ENCODE results near the gene PLXNB3.
A peak's percentile ranks its signal among the peaks of the same experiment; 100 is the strongest.
"Not testable (repeated sequence)": the region's sequence is repeated elsewhere in the genome, so short reads cannot be mapped to it uniquely, and the experiment has no call there.

PLXNB3 gene

DNA sequence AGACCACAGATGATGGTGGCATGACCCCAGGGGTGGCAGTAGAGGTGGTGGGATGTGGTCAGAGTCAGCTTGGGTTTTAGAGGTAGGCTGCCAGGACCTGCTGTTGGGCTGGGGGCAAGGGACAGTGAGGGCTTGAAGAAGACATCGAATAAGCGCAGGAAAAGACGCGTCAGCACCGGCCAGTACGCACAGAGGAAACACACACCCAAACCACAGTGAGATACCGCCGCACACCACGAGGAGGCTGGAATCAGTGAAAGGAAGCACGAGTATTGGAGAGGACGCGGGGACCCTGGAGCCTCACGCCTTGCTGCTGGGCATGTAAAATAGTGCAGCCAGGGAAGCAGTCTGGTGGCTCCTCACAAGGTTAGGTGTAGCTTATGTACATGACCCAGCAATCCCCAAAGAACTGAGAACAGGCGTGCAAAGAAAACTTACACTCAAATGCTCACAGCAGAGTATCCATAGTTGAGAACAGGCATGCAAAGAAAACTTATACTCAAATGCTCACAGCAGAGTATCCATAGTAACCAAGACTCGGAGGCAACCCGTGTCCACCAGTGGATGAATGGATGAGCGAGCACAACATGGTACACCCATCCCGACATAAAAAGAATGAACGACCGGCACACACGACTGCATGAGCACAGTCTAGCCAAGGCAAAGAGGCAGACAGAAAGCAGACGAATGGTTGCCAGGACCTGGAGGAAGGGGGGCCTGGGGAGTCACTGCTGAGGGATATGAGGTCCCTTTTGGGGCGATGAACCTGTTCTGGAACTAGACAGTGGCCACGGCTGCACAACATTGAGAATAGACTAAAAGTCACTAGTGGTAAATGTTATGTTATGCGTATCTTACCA, 53.0 kb downstream of the PLXNB3 start:
- DNase-seq (ENCODE audit: low spot score): no peak

DNA sequence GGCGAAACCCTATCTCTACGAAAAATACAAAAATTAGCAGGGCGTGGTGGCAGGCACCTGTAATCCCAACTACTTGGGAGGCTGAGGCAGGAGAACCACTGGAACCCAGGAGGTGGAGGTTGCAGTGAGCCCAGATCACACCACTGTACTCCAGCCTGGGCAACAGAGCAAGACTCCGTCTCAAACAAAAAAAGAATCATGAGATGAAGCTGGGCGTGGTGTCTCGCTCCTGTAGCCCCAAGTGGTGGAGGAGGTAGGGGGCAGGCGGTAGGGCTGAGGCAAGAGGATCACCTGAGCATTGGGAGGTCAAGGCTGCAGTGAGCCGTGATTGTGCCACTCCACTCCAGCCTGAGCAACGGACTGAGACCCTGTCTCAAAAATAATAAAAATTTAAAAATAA, 54.0 kb downstream of the PLXNB3 start:
- DNase-seq (ENCODE audit: low spot score): not testable (repeated sequence)

DNA sequence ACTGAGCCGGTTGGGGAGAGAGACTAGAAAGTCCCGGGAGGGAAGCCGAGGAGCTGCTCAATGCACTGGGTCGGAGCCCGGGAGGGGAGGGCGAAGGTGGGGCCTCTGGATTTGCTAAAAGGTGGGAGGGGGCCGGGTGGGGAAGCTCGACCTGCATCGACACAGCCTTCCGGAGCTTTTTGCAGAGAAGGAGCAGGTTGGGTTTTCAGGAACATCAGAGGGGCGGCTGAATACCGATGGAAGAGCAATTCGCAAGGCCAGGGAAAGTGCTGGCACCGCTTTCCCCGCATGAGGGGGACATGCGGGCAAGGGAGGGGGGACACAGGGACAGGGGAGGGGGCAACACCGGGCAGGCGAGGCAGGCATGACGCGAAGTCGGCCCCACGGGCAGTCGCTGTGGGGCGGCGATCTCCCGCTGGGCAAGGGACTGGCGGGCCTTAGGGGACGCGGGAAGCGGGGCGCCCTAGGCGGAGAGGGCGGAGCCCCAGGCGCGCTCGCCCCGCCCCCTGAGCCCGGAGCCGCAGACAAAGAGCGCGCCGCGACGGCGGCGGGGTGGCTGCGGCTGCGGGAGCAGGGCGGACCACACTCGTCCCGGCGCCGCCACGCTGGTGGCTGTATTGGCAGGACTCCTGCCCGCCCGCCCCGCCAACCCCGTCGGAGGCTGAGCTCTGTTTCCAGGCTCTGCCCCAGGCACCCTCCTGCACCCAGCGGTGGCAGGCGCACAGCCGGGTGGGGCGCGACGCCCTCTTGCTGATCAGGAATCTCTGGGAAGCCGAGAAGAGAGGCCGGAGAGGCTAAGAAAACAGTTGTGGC, 54.7 kb downstream of the PLXNB3 start:
- peak; percentile 68 for DNase-seq (ENCODE audit: low spot score)

DNA sequence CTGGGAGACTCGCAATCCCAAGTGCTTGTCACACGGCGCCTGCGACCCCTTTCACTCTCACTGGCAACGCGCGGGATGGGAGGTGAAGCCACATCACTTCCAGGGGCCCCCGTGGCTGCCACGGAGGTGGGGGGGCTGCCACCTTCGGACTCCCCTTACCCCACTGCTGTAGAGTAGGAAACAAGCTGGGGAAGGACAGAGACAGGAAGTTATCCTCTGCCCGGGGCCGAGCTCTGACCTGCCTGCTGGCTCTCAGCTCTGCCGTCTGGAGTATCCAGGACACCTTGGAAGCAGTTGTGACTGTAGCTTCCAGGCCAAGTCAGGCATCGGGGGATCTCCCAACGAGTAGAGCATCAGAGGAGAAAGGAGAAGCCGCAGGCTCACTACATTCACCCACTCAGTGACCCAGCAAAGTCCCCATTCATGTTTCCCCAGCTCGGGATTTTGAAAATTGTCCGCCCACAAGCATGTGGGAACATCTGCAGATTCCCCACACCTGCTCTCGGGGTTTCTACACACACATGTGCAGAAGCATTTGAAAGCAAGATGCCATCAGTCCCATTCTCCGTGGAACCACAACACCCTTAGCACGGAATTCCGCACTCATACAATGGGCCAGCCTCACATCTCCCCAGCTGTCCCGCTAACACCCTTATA, 55.5 kb downstream of the PLXNB3 start:
- no peak for DNase-seq (ENCODE audit: low spot score)

GRCh38 chrX:153820601-153821000, 56.6 kb downstream of the PLXNB3 start:
- DNase-seq (ENCODE audit: low spot score): no peak

DNA sequence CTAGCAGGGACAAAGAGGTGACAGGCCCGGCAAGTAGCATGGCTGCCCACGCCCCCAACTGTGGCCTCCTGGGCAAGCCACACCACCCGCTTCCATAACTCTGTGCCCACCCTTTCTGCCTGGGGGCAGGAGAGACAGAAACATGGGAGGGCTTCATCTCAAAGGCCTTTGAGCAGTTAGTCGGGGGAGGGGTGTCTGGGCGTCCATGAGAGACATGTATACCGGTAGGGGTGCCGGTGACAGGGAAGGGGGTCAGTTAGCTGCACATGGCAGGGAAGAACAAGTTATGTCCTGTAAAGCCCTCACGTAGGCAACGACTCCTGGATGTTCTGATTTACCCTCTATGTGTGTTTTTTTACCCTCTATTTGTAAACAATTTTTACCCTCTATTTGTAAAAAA, 57.0 kb downstream of the PLXNB3 start:
- no peak for DNase-seq (ENCODE audit: low spot score)

DNA sequence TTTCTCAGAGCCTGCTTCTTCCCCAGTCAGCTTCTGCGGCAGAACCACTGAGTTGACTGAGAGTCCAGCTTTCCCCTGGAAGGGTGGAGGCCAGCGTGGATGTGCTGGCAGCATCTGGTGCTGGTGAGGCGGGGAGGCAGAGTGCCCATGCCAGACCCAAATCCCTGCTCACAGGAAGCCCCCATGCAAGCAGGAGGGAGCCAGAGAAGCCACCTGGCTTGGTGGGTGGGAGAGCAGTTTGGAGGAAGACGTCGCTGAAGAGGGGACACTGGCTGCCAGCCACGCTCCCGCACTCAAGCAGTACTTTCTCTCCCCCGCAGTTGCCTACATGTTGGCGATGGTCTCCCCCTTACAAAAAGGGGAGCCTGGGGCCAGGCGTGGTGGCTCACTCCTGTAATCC, 60.3 kb downstream of the PLXNB3 start:
- no peak for DNase-seq (ENCODE audit: low spot score)

DNA sequence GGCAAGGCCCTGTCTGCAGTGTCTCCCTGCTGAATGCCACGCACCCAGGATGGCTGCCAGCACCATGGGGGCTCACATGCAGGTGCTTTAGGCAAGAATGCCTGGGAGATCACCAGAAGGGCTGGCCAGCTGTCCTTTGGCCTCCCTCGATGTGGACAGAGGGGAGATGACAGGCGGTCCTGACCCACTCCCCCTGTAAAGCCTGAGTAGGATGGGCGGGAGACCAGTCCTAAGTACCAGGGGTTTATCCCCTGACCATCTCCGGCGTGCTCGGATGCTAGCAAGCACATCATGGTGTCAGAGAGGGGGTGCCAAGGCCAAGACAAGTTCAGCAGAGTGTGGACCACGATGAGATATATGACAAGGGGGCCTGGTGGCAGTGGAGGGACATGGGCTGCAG, 61.0 kb downstream of the PLXNB3 start:
- no peak for DNase-seq (ENCODE audit: low spot score)

Measured in GM03348 (cell line).